Measurements from ENCODE around the gene ACTR3. TPM values are rescaled to one million over a fixed set of nuclear protein-coding genes. Genes with fewer than 3 reads are reported as not detected.

Gene ACTR3
- 100 to 1,000 TPM in 3 of 4 donors, 10 to 100 TPM in 1; 59.7 to 161 (median 124) TPM for total RNA-seq

GRCh38 chr2:113889471-113890252 is at the start of gene ACTR3:
Gene ACTR3 (plus strand): TSS chr2:113890089. CDS start chr2:113890280, 191 bp downstream.
- TF ChIP-seq, protein P1, sequence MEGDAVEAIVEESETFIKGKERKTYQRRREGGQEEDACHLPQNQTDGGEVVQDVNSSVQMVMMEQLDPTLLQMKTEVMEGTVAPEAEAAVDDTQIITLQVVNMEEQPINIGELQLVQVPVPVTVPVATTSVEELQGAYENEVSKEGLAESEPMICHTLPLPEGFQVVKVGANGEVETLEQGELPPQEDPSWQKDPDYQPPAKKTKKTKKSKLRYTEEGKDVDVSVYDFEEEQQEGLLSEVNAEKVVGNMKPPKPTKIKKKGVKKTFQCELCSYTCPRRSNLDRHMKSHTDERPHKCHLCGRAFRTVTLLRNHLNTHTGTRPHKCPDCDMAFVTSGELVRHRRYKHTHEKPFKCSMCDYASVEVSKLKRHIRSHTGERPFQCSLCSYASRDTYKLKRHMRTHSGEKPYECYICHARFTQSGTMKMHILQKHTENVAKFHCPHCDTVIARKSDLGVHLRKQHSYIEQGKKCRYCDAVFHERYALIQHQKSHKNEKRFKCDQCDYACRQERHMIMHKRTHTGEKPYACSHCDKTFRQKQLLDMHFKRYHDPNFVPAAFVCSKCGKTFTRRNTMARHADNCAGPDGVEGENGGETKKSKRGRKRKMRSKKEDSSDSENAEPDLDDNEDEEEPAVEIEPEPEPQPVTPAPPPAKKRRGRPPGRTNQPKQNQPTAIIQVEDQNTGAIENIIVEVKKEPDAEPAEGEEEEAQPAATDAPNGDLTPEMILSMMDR (IDR thresholded peaks at IDR 0.05; ENCODE audit: low read depth): no peak

GRCh38 chr2:113840518-113840917 is 49.4 kb upstream of the ACTR3 start:
- TF ChIP-seq, protein P1 (IDR thresholded peaks at IDR 0.05; ENCODE audit: low read depth): no peak

GRCh38 chr2:113842919-113843736 is 46.8 kb upstream of the ACTR3 start:
- TF ChIP-seq, protein P1 (IDR thresholded peaks at IDR 0.05; ENCODE audit: low read depth): no peak

GRCh38 chr2:113845261-113845660 is 44.6 kb upstream of the ACTR3 start:
- TF ChIP-seq, protein P1 (IDR thresholded peaks at IDR 0.05; ENCODE audit: low read depth): no peak

DNA sequence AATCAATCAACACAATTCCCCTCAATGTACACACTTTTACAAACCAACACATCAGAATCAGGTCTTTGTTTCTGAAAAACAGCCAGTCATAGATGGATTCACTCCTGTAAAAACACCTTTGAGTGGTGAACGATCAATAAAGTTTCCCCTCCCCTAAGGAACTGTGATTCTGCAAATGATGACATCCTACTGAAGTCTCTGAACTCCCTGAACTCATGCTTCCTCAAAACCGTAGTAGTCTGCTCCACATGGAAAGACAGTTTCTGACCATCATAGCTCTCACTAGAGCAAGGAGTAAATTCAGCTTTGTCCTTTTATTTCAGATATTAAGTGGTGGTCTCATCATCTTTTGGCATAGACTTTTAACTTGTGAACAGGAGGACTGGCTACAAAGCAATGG is 43.5 kb upstream of the ACTR3 start:
- TF ChIP-seq, protein P1 (IDR thresholded peaks at IDR 0.05; ENCODE audit: low read depth): no peak

DNA sequence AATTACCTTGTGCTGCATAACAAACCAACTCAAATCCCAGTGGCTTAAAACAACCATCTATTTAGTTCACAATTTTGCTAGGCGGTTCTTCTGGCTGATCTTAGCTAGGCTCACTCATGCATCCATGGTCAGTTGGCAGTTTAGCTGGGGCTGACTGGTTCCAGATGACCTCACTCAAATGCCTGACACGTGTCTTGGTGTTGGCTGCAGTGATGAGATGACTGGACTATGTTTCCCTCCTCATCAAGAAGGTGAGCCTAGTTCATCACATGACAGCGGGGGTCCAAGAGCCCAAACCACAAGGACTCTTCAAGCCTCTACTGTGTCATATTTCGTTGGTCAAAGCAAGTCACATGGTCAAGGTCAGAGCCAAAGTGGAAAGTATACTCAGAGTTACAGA is 42.7 kb upstream of the ACTR3 start:
- TF ChIP-seq, protein P1 (IDR thresholded peaks at IDR 0.05; ENCODE audit: low read depth): no peak

DNA sequence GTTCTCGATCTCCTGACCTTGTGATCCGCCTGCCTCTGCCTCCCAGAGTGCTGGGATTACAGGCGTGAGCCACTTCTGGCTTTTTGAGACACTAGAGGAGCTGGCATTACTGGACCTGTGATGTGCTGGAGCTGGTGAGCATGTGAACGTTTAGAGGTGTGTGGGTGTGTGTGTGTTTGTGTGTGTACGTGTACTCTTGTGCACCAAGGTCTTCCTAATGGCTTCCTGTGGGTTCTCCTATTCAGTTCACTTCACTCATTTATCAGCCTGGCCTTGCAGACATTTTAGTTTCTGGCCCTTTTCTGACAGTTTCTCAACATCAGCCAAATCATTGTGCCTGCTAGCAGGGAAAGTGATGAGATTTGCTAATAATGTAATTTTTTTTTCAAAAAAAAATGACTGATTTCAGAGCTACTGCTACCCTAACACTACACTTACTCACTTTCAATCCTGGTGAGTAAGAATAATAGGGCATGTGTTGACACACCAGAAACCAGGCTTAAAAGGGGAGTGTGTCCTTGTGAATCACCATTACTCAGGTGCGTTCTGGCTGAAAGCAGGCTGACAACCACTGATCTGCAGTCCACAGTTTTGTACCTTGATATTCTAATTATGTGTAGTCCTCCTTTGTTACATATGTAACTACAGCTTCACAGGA is 41.0 kb upstream of the ACTR3 start:
- TF ChIP-seq, protein P1 (IDR thresholded peaks at IDR 0.05; ENCODE audit: low read depth): no peak
